DLD1 (cell line): ENCODE measurements around the gene CD8B.
"Not testable (repeated sequence)": the region's sequence is repeated elsewhere in the genome, so short reads cannot be mapped to it uniquely, and the experiment has no call there.

Source experiments
- in situ Hi-C: cut with HindIII; loops from 2 replicates; pipeline ENCODE4 v1.10.0; 2017; ENCODE audit warnings: low sequenced_read_pairs

The CD8B gene

DNA sequence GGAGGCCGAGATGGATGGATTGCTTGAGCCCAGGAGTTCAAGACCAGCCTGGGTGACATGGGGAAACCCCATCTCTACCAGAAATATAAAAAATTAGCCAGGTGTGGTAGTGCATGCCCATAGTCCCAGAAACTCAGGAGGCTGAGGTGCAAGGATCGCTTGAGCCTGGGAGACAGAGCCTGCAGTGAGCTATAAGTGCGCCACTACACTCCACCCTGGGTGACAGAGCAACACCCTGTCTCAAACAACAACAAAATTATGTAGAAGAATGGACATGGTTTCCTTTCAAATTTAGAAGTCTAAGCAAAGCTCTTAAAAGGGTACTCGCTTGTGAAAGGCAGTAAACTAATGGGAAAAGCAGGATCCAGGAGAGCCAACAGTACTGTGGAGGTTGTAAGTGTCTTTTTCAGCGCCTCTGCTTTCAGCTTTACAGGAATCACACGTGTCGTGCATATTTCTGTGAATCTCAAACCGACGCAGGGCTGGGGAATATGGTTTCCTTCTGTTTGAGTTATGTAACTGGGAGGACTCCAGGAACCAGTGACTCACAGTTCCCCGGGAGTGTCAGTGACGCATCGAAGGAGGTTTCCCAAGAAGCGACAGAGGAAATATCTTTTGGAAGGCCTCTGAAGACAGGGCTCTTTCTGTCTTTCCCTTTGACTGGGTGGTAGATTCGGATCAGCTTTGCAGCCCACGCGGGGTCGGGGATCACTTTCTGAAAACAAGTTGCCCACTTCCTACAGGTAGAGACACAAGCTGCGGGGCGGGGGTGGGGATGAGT lies 24.6 kb downstream of the CD8B start:
- in situ Hi-C loops, result not testable (repeated sequence)

DNA sequence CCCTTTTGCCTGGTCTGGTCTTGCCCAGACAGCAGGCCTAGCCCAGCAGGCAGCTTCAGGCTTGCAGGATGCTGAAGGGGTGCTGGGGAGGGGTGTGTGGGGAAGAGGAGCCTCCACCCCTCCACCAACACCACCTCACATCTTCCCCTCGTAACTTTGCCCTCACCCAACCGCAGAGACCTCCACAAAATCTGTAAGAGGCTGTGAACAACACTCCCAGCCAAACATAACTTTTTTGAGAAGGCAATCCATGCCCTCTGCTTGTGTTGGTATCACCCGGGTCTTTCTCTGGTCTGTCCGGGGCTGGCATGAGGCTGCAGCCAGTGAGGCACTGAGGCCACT lies 26.2 kb downstream of the CD8B start:
- in situ Hi-C loops, result not testable (repeated sequence)

DNA sequence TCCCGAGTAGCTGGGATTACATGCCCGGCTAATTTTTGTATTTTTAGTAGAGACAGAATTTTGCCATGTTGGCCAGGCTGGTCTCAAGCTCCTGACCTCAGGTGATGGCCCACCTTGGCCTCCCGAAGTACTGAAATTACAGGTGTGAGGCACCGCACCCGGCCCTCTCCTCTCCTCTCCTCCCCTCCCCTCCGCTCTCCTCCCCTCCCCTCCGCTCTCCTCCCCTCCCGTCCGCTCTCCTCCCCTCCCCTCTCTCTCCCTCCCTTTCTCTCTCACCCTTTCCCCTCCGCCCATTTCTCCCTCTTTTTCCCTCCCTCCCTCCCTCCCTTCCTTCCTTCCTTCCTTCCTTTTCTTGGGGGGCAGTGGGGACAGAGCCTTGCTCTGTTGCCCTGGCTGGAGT lies 28.4 kb downstream of the CD8B start:
- in situ Hi-C loops, result no loop called here

GRCh38 chr2:86832334-86833096 lies 29.2 kb downstream of the CD8B start:
- in situ Hi-C loops, result no loop called here

- in situ Hi-C loops, result no loop called here
Observed at GRCh38 chr2:86831537-86831936, 30.1 kb downstream of the CD8B start.

GRCh38 chr2:86826951-86827350 lies 34.7 kb downstream of the CD8B start:
- in situ Hi-C loops, result no loop called here

DNA sequence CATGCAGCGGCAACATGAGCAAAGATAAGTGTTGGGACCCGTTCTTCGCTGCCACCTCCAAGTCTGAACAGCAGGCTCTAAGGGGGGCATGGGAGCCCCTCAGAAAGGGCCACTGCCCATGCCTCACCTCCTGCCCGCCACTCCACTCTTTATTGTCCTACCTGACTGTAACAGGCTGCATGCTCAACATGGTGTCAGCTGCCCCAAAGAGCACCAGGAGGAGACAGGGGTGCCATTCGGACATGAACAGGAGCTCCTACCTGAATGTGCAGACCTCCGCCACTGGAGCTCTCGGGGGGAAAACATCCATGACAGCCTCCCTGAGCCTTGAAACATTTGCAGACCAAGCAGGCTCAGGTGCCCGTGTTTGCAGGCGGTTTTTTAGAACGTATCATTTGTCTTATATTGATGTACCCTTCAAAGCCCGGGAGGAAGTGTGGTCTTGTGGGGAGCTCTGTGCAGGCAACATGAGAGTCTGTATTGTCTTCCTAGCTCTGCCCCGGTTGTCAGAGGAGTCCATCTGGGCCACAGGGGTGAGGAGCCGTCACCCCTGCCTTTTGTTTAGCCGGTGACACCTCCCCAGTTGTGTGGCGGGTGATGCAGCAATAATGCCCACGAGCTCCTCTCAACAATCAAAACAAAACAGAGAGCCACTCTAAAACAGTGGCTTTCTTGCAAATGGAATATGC lies 35.8 kb downstream of the CD8B start:
- in situ Hi-C loops, result no loop called here

GRCh38 chr2:86825036-86825692 lies 36.5 kb downstream of the CD8B start:
- in situ Hi-C loops, result no loop called here

DNA sequence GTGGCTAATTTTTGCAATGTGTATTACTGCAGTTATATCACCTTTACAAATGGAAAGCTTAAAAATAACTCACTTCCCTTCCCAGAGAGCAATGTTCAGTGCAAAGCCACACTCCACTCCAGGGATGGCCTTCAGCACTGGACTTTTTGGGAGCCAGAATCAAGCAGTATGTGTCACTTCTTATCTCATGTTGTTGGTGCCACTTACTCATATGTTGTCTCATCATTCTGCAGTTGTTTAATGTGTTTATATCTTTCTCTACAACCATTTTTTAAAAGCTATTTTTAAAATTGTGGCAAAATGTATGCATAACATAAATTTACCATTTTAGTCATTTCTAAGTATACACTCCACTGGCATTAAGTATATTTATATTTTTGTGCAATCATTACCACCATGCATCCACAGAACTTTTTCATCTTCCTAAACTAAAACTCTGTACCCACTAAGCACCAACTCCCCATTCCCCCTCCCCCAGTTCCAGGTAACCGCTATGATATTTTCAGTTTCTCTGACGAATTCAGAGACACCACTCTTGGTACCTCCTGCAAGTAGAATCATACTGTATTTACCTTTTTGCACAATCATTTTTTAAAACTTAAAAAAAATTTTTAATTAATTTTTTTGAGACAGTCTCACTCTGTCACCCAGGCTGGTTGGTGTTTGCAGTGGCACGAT lies 38.9 kb downstream of the CD8B start:
- in situ Hi-C loops, result no loop called here

DNA sequence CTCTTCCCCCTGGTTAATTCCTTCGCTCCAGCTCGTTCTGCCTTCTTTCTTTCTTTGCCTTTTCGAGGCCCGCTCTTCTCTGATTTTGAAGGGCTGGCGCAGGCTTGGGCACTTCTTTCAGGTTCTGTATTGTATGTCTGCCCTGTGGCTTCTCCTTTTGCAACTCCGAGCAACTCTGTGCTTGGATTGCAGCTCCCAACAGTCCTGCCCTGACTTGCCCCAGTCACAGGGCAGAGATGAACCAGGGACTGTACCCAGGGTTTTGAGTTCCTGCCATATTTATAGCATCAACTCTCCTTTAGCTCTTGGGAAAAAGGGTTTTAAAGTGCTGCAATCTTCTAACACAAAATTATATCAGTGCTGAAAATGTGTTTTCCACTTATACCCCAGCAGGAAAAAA lies 39.8 kb downstream of the CD8B start:
- in situ Hi-C loops, result no loop called here

DNA sequence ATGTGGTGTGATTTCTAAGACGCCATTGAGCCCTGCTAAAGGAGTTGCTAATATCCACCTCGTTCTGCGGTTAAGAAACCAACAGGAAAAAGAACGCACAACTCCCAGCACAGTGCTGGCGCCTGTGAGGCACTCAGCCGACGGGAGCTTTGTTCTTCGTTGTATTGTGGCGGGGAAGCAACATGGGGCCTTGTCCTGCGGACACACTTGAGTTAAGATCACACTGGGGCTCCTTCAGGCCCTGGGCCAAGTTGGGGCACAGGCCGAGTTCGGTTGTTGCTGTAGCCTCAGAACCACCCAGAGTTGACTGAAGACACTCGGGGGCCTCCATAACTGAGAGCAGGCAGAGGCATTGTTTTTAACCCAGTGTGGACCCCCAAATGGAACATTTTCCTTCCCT lies 40.4 kb downstream of the CD8B start:
- in situ Hi-C loops, result no loop called here

GRCh38 chr2:86818957-86819356 lies 42.7 kb downstream of the CD8B start:
- in situ Hi-C loops, result no loop called here

DNA sequence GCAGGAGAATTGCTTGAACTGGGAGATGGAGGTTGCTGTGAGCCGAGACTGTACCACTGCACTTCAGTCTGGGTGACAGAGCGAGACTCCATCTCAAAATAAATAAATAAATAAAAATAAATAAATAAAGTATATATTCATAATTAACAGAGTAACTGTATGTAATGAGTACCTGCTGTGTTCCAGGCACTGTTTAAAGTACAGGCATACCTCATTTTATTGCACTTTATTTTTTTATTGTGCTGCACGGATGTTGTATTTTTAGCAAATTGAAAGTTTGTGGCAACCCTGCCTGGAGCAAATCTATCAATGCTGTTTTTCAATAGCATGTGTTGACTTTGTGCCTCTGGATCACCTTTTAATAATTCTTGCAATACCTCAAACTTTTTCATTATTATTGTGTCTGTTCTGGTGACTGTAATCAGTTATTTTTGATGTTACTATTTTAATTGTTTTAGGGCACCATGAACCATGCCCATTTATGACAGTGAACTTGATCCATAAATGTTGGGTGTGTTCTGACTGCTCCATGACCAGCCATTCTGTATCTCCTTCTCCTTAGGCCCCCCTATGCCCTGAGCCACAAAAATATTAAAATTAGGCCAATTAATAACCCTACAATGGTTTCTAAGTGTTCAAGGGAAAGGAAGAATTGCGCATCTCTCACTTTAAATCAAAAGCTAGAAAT lies 43.4 kb downstream of the CD8B start:
- in situ Hi-C loops, result no loop called here

GRCh38 chr2:86815611-86816010 lies 46.1 kb downstream of the CD8B start:
- in situ Hi-C loops, result no loop called here

- in situ Hi-C loops, result no loop called here
Observed at GRCh38 chr2:86809481-86810121, 52.1 kb downstream of the CD8B start.

DNA sequence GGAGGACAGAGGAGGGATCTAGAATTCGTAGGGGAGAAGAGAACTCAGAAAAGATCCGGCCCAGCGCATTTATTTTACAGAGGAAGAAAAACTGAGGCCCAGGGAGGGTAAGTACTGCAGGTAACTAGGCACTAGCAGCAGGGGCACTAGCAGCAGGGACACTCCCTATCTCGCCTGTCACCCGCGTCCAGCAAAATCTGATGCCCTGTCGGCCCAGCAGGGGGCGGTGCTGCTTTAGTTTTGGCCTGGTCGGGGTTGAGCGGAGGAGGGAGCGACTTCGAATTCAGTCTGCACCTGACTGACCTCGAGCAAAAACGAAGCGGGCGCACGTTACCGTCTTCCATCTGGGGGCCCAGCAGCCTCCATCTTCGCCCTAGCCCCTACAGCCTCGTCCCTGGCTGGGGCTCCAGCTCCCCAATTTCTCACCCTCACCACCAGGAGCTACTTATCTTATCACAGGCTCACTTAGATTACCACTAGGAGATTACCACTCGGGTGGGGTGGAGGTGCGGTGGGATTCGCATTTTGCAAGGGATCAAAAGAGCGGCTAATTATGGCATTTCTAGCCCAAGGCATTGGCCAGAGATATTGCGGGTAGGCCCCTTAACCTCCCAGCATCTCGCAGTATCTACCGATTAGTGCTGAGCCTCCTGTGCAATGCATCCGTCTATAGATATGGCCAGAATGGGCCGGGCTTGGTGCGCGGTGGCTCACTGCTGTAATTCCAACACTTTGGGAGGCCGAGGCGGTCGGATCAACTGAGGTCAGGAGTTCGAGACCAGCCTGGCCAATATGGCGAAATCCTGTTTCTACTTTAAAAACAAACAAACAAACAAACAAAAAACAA lies 53.1 kb downstream of the CD8B start:
- in situ Hi-C loops, result no loop called here

- in situ Hi-C loops, result no loop called here
Observed at GRCh38 chr2:86807468-86808275, 54.0 kb downstream of the CD8B start.

DNA sequence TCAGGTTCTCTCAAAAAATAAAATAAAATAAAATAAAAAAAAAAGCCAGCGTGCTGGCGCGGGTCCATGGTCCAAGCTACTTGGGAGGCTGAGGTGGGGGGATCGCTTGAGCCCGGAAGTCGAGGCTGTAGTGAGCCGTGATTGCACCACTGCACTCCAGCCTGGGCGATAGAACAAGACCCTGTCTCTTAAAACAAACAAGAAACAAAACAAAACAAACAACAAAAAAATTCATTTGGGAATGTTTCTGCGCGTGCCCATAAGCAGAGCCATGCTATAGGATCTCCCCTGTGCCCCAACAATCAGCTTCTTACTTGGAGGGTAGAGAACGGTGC lies 54.6 kb downstream of the CD8B start:
- in situ Hi-C loops, result no loop called here
